H7 (cell line): Measurements from ENCODE around the gene TARDBP. TPM values are rescaled to one million over a fixed set of nuclear protein-coding genes. Genes with fewer than 3 reads are reported as not detected.
"Not testable (repeated sequence)": the region's sequence is repeated elsewhere in the genome, so short reads cannot be mapped to it uniquely, and the experiment has no call there.

Experiments used
- DNase-seq: peaks from one replicate; pipeline ENCODE4 v3.0.0; 2012
- H3K27me3 ChIP-seq: 2 replicates; pipeline ENCODE4 v1.6.0; 2011; ENCODE audit warnings: mild to moderate bottlenecking, low read length; ENCODE audit not compliant: control insufficient read depth, insufficient read depth
- H3K36me3 ChIP-seq: replicated peaks from 2 replicates; pipeline ENCODE4 v1.5.1; 2011; ENCODE audit warnings: low read length; ENCODE audit not compliant: control insufficient read depth, insufficient read depth
- H3K4me3 ChIP-seq: 2 replicates; pipeline ENCODE4 v1.5.1; 2011; ENCODE audit warnings: low read depth, mild to moderate bottlenecking, control low read depth, low read length, moderate library complexity; ENCODE audit not compliant: insufficient read depth
- total RNA-seq: library from RNA; depleted of rRNA; stranded (reverse); fragments of >200 nt; shearing (Covaris generic); gene quantifications from 2 replicates; pipeline ENCODE4 v1.2.3, GENCODE V29; 2014

TARDBP gene
- total RNA-seq, 1 experiment from 2014 or later, result 91.4 TPM

GRCh38 chr1:10980841-10981727, 31.4 kb upstream of the TARDBP start:
- no peaks in the 10 kb centered on the region; the same call in 1 of the 2 replicates for H3K27me3 ChIP-seq
- H3K4me3 ChIP-seq, result no peak overlapping the region
- no peaks in the 10 kb centered on the region for H3K36me3 ChIP-seq
- DNase-seq, result no peak

GRCh38 chr1:10986525-10986890, 25.9 kb upstream of the TARDBP start:
- no peak for DNase-seq
- Histone ChIP-seq H3K36me3 (no peaks in the 10 kb centered on the region), H3K27me3 (no peaks in the 10 kb centered on the region), H3K4me3 (no peak overlapping the region)

- Histone ChIP-seq H3K36me3 (no peaks in the 10 kb centered on the region), H3K4me3 (no peak overlapping the region), H3K27me3 (no peaks in the 10 kb centered on the region)
- no peak for DNase-seq
Measured at GRCh38 chr1:10987840-10988417, 24.5 kb upstream of the TARDBP start.

GRCh38 chr1:10989095-10989494, 23.4 kb upstream of the TARDBP start:
- Histone ChIP-seq H3K4me3 (no peak overlapping the region), H3K36me3 (no peaks in the 10 kb centered on the region), H3K27me3 (no peaks in the 10 kb centered on the region)
- no peak for DNase-seq

GRCh38 chr1:10989920-10990516, 22.4 kb upstream of the TARDBP start:
- not testable (repeated sequence) for H3K4me3 ChIP-seq, H3K36me3 ChIP-seq, H3K27me3 ChIP-seq
- peak; percentile 39 for DNase-seq

DNA sequence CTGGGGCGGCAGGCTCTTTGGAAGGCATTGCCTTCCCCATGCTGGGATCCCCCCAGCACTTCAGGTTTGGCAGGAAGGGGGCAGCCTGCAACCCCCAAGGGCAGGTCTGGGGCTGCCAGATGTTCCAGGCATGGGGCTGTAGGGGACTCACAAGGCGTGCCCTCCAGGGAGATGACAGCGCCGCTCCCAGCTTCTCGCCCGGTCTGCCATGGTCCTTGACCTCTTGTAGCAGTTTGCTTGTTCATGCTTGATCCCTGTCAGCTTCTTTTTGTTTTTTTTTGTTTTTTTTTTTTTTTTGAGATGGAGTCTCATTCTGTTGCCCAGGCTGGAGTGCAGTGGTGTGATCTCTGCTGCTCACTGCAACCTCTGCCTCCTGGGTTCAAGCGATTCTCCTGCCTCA, 21.6 kb upstream of the TARDBP start:
- DNase-seq, result no peak
- H3K27me3 ChIP-seq, result no peaks in the 10 kb centered on the region
- no peaks in the 10 kb centered on the region for H3K36me3 ChIP-seq
- H3K4me3 ChIP-seq, result no peak overlapping the region

- not testable (repeated sequence) for H3K36me3 ChIP-seq, H3K4me3 ChIP-seq, H3K27me3 ChIP-seq, DNase-seq
Measured at GRCh38 chr1:10992004-10992403, 20.4 kb upstream of the TARDBP start.

GRCh38 chr1:10992864-10993263, 19.6 kb upstream of the TARDBP start:
- no peaks in the 10 kb centered on the region for H3K36me3 ChIP-seq
- H3K4me3 ChIP-seq, result no peak overlapping the region
- no peak for DNase-seq
- no peaks in the 10 kb centered on the region for H3K27me3 ChIP-seq

- H3K36me3 ChIP-seq, result no peaks in the 10 kb centered on the region
- DNase-seq, result no peak
- no peaks in the 10 kb centered on the region for H3K27me3 ChIP-seq
- no peak overlapping the region for H3K4me3 ChIP-seq
Measured at GRCh38 chr1:10996100-10996499, 16.4 kb upstream of the TARDBP start.

GRCh38 chr1:11000526-11000925, 11.9 kb upstream of the TARDBP start:
- Histone ChIP-seq H3K36me3 (no peaks in the 10 kb centered on the region), H3K27me3 (no peaks in the 10 kb centered on the region), H3K4me3 (no peak overlapping the region)
- no peak for DNase-seq

GRCh38 chr1:11013160-11013531, 692 bp downstream of the TARDBP start:
- Histone ChIP-seq H3K36me3 (peaks cover 17% of the 10 kb centered on the region), H3K27me3 (no peaks in the 10 kb centered on the region), H3K4me3 (peak overlapping the region; percentile 100)
- DNase-seq, result no peak

DNA sequence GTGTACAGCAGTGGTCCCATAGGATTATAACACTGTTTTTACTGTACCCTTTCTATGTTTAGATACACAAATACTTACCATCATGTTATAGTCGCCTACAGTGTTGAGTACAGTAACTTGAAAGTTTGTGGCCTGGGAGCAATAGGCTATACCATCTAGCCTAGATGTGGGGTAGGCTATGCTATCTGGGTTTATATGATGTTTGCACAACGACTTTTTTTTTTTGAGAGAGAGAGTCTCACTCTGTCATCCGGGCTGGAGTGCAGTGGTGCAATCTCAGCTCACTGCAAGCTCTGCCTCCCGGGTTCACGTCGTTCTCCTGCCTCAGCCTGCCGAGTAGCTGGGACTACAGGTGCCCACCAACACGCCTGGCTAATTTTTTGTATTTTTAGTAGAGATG, 6.9 kb downstream of the TARDBP start:
- H3K27me3 ChIP-seq, H3K4me3 ChIP-seq, DNase-seq: not testable (repeated sequence)
- peaks cover 42% of the 10 kb centered on the region for H3K36me3 ChIP-seq

DNA sequence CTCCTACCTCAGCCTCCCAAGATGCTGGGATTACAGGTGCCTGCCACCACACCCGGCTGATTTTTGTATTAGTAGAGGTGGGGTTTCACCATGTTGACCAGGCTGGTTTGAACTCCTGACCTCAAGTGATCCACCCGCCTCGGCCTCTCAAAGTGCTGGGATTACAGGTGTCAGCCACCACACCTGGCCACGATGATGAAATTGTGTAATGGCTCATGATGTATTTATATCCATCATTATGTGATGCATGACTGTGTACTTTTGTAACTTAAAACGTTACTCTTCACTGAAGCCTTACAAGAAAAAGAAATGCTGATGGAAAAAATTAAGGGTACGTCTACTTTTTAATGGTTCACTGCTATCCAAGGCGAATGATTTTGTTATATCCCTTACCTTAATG, 7.5 kb downstream of the TARDBP start:
- H3K4me3 ChIP-seq, result no peak overlapping the region
- H3K27me3 ChIP-seq, result no peaks in the 10 kb centered on the region
- H3K36me3 ChIP-seq, result peaks cover 41% of the 10 kb centered on the region
- no peak for DNase-seq

- DNase-seq, result no peak
- peaks cover 37% of the 10 kb centered on the region for H3K36me3 ChIP-seq
- H3K4me3 ChIP-seq, result no peak overlapping the region
- H3K27me3 ChIP-seq, result no peaks in the 10 kb centered on the region
Measured at GRCh38 chr1:11023201-11023600, 10.7 kb downstream of the TARDBP start.
